HG03571 (cell line): ENCODE results near the gene PCSK6.

Experiments
- ATAC-seq: cut with Tn5 transposase; IDR thresholded peaks from one replicate; pipeline ENCODE4 v1.9.1; 2021; ENCODE audit not compliant: unreplicated experiment

PCSK6 gene

DNA sequence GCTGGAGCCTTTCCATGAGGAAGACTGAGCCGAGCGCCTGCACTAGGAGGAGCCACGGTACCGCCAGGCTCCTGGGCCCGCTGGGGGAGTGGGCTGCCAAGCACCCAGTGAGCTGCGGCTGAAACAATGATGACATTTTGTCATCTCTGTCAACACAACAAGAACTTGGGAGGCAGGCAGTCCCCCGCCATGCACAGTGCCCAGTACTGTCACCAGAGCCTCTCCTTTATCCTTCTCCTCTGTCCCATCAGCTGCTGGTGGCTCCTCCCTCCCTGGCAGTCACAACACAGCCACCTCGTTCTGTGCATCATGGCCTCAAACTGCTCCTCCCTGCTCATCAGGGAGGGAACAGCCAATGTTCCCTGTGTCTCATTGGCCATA, 34.0 kb upstream of the PCSK6 start:
- no peak for ATAC-seq

DNA sequence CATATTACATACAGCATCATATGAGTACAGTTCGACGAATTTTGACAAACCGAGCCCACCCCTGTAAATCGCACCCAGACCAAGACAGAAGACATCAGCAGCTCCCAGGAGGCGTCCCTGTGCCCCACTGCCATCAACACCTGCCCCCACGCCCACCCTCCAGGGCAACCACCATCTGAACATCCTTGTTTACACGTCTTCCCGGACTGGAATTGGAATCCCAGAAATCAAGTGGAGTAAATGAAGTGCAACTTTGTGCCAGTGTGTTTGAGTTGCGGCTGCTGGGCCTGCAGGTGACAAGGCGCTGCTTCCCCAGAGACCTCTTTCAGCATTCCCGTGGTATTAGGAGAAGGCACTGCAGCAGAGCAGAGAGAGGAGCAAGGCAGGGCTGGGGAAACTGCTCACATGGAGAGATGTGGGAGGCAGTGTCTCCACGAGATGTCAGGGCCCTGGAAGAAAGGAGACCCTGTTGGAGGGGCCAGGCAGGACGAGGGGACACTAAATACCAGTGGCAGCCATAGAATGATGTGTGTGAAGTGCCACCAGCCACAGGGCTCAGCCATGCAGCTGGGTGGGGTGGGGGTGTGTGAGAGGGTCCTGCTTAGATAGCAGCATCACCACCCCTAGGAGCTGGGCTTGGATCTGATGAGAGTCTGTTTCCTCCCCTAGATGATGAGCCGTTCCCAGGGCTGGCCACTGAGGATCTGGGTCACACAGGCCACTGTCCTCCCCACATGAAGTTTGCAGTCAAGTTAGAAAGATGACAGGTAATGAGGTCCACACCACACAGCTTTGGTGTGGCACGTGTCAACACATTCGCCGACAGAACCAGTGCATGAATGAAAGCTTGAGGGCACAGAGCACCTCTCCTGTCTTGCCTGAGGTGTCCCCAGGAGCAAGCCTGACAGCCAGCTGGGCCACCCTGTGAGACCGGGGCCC, 33.4 kb upstream of the PCSK6 start:
- no peak for ATAC-seq

DNA sequence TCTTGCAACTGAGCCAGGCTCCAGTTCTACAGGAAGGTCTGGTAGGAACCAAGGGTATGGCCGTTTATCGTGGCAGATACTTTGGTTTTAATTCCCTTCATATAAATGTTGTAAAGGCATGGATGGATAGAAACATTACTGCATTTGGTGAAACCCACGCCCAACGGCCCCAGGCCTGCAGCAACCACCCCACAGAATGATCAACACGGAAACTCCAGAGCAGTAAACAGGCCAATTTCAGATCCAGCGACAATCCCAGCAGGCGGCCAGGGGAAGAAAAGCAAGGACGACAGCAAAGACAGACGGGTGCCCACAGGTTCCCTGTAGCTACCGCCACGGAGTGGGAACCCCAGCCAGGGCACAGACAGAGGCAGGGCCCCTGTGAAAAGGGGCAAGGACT, 32.6 kb upstream of the PCSK6 start:
- ATAC-seq = no peak

DNA sequence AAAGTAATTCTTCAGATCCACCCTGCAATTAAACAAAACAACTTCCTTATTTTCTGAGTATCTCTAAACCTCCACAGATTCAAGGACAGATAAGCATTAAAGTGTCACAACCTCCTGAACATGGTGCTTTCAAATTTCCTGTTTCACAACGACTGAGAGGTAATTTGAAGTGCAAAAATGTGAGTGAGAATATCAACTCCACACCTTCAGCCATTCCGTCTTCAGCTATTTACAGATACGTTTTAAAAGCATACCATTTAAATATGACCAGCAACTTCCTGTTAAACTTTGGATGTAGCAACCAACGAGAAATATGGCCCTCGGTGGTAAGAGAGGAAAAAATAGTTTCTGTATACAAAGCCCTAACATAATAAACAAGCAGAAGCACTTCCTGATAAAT, 32.1 kb upstream of the PCSK6 start:
- no peak for ATAC-seq

DNA sequence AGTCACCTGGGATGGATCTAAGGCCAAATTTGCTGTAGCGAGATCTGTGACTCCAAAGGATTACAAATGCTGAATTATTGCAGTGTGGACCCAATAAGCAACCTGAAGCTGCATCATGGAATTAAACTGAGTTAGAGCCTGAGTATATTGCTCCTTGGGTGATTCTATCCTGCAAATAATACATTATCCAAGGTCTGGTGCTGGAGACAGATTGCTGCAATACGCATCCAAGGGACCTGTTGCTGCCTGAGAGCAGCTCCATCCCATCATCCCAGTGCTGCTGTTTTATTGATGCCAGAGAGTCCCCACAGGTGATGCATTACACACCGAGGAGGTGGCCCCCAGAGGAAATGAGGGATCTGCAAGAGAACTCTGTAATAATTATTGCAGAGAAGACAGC, 31.6 kb upstream of the PCSK6 start:
- ATAC-seq = no peak

DNA sequence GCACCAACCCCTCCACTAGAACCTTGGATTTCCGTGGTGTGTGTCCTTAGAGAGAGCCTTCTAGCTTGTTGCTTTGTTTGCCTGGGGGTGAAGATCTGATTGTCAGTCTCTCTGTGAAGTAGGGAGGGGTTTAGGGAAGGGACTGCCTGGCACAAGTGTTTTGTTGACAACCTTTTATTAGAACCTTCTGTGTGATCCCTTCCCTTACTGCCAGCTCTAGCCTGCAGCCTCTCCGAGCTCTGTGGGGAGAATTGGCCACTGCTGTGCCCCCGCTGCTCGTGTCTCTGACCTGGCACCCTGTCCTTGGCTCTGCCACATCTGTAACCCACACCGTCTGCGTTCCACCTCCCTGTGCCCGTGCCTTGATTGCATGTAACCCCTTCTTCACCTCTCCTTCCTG, 30.9 kb upstream of the PCSK6 start:
- ATAC-seq = no peak

DNA sequence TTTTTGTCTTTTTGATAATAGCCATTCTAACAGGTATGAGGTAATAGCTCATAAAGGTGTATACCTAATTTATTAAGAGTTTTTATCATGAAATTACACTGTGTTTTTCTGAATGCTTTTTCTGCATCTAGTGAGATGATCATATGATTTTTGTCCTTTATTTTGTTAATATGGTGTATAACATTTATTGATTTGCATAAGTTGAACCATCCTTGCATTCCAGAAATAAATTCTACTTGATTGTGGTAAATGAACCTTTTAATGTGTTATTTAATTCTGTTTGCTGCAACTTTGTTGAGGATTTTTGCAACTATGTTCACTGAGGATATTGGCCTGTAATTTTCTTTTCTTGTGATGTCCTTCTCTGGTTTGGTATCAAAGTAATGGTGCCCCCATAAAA, 28.0 kb upstream of the PCSK6 start:
- ATAC-seq = no peak

DNA sequence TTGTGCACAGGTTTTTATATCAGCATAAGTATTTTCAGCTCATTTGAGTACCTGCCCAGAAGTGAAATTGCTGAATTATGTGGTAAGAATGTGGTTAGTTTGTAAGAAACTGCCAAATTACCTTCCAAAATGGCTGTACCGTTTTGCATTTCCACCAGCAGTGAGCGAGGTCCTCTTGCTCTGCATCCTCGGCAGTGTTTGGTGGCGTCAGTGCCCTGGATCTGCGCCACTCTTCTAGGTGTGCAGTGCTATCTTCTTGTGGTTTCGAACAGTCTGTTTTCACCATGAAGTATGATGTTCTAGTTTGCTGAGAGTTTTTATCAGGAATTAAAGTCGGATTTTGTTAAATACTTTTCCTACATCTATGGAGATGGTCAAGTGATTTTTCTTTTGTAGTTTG, 24.8 kb upstream of the PCSK6 start:
- ATAC-seq = no peak

DNA sequence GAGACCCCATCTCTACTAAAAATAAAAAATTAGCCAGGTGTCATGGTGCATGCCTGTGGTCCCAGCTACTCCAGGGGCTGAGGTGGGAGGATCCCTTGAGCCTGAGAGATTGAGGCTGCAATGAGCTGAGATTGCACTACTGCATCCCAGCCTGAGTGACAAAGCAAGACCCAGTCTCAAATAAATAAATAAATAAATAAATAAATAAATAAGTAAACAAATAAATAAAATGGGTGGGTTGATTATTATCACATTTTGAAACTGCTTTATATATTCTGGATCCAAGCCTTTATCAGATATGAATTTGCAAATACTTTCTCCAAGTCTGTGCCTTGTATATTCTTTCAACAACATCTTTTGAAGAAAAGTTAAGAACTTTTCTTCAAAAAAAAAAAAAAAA, 22.2 kb upstream of the PCSK6 start:
- no peak for ATAC-seq

DNA sequence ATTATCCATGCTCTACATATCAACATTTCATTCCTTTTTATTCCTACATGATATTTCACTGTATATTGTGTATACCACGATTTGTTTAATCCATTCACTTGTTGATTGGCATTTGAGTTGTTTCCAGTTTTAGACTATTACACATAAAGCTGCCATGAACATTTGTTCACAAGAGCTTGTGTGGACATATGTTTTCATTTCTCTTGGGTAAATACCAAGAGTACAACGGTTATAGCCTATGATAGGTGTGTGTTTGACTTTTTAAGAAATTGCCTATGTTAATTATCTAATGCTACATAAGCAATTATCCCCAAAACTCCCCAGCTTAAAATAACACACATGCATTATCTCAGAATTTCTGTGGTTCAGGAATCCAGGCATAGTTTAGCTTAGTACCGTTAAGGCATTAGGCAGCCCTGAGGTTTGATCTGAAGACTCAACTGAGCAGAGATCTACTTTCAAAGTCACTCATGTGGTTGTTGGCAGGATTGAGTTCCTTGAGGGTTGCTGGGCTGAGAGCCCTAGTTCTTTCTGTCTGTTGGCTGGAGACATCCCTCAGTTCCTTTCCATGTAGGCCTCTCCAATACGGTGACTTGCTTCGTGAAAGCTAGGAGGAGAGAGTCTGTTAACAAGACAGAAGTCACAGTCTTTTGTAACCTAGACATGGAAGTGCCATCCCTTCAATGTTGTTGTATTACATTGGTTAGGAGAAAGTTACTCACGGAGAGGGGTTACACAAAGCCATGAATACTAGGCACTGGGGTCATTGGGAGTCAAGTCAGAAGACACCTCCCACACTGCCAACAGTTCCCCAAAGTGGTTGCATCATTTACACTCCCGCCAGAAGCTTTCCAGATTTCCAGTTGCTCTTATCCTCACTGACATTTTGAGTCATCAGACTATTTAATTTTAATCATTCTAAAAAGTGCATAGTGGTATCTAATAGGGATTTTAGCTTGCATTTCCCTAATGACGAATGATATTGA, 21.0 kb upstream of the PCSK6 start:
- ATAC-seq = no peak

DNA sequence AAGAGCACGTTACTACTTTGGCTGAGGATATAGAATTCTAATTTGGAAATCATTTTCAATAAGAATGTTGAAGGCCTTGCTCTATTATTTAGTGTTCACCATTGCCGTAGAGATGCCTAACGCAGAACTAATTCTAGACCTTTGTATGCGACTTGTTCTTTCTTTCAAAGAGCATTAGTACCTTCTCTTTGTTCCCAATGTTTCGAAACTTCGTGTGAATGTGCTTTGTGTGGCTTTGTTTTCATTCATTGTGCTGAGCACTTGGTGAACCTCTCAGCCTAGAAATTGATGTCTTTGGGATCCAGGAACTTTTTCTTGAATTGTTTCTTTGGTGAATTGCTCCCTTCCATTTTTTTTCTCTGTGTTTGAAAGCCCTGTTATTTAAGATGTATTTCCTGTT, 19.8 kb upstream of the PCSK6 start:
- no peak for ATAC-seq

DNA sequence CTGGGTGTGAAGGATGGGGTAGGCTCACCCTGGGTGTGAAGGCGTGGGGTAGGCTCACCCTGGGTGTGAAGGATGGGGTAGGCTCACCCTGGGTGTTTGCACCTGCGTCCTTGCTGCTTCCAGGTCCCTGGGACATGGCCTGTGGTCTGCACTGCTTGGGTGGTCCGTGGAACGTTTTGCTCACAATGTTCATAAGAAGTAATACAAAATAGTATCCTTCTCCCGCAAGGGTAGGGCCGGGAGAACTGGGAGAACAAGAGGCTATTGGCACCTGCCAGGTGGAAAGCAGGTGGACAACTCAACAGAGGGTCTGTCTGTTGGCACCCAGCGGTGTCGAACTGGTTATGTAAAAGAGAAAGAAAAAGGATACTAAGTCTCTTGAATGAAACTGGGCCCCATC, 17.0 kb upstream of the PCSK6 start:
- ATAC-seq = no peak

DNA sequence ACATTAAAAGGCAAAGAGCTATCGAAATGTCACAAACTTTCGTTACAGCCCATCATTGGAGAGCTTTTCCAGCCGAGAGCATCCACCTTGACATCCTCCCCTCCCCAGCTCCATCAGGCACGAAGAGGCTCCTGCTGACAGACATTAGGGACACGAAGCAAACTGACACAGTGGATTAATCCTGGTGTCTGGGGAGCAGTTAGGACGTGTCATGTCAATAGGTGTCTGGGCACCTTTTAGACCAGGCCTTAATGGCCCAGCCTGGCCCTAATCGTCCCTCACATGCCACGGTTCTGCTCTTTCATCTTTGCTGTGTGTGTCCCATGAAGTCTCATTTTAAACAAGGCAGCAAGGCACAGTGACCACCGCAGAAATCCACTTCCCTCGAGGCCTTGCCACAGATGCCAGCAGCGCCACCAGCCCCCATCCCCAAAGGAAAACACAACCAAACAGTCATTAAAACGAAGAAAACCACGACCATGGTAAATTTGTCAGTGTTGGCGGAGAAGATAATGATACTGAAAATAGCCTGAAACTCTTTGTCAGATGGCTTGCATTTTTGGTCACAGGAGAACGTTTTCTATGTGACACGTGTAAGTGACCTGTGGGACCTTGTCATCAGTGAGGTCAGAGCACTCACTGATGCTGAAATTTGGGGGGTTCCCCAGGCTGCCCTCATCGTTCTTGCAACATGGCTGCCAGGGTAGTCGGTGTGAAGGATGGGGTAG, 16.3 kb upstream of the PCSK6 start:
- no peak for ATAC-seq

DNA sequence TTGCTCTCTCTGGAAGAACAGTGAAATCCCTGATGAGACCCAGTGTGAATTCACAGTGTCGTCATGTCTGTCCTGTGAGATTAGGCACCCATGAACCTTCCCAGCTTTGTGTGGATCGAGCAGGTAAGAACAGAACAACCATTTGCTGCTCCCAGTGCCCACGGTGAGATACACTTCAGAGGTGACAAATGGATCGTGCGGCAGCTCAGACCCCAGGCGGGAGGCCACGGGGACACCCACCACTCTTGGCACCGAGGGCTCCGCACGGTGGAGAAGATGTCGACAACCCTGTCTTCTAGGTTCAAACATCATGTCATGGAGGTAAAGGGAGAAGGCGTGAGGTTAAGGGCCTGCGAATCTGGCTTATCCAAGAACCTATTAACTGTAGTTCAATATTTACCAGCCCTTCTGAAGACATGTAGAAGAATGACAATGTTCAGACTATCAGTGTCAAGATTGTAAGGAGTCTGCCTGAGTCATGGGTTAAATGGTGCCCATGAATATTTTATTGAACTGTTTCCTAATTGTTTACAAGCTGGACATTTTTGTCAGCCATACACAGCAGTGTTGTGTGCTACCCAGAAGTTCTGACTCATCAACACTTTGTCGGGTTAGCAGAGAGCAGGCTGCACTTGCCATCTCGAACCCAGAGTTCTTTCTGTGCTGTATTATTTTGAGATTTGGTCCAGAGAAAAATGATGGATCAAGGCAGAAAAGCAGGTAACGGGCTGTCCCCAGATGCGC, 15.5 kb upstream of the PCSK6 start:
- no peak for ATAC-seq

DNA sequence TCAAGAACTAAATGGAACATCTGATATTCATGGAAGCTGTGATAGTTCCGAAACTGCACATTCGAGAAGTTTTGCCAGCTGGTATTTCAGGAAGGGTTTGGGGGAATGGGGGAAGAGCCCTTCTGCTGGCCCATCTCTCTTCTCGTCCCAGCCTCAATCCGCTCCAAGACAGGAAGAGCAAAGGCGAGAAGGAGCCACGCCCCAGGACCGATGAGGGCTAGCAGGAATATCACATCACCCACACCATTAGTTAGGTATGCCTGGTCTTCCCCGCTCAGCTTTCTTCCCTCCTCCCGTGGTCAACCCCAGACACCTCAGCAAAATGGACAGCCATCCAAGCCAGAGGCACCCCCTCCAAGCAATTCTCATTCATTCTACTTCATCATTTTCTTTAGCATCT, 14.9 kb upstream of the PCSK6 start:
- no peak for ATAC-seq

DNA sequence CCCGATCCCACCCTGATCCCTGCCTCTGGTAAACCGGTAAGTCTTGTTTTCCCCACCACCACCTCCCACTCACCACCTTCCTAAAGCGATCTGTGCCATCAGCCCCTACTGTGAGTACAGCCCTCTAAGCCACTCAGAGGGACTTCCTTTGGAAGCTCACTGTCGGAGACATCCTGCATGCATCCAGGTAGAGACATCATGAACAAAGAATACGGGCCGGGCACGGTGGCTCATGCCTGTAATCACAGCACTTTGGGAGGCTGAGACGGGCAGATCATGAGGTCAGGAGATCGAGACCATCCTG, 13.7 kb upstream of the PCSK6 start:
- ATAC-seq = no peak

DNA sequence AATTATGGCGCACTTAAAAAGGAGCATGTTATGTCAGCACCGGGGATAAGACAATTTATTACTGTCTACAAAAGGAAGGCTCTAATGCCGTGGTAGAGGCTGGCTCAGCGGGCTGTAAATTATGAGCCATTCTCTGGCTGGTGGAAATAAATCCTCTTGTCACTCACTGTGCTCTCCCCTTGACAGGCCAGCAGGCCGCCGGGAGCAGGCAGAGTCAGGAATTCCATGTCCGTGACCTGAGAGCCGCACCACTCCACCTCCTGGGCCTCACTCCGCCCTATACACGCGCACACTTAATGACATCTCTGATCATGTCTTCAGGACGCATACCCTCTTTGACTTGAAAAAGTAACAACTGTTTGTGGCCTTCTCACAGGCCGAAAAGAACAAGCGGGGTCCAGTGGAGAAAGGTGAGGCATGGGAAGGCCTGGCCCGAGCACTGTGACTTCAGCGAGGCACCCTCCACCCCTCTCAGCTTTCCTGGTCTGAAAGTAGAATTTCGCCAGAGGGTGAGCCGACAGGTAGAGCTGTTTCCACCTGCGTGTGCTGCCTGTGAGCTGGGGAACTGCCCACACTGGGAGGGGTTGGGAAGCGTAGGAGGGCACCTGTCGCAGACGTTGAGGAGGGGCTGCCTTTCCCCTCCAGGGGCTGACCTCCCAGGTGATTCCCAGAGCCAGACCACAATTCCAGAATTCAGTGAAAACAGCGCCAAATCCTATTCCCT, 13.2 kb upstream of the PCSK6 start:
- no peak for ATAC-seq

DNA sequence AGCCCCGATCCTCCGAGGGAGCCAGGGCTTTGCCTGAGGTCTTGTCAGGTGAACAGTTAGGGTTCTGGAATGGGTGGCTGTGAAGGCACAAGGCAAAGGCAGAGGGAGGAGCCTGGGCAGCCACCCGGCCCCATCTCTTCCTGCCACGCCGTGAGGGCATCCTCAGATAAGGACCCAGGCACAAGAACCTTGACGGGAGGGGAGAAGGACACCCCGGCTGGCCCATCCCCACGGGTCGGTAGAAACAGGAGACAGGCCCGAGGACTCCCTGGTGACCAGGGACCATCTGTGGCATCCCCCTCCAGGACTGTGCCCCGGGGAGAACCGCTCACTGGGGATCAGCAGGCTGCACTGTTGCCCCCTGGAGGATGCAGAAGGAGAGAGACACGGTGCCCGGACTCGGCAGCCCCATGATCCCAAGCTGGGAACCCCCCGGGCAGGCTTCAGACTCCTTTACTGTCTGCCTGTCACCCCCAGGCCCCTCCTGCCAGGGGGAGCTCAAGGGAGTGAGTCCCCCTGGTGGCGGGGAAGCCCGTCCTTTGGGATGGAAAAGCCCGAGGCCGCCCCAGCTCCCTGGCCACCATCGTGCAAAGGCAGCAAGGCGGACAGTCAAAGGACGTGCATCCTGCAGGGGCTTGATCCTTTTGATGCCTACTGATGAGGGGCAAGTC, 12.3 kb upstream of the PCSK6 start:
- no peak for ATAC-seq

DNA sequence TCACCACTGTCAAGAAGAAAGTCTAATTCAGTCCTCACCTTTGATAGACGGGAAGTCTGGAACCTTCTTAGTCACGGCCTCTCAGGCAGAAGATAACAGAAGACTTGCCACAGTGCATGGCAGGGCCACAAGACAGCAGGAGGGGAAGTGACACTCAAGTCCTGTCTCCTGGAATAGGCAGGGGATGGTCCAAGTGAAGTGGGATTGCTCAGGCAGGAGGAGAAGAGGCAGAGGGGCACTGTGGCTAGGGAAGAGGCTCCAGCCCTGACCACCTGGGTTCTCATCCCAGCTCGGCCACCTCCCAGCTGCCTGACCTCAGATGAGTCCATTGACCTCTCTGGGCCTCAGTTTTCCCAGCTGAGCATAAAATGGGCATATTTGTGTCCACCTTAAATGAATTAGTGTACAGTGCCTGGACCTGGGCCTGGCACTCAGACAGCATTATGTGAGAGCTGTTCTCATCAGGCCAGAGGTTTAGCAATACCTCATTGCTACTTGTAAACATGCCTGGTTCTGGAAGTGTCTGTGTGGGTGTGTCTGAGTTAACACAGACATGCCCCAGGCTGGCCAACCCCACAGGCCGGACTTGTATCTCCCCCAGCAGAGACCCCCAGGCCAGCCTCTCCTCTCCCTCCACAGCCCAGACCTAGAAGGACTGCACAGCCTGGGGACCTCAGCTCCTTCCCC, 11.5 kb upstream of the PCSK6 start:
- ATAC-seq = no peak
